Measurements from ENCODE around the gene EEIG2.

Gene EEIG2

GRCh38 chr1:108601708-108602410 lies 42.0 kb downstream of the EEIG2 start:
- TF ChIP-seq, protein P1, sequence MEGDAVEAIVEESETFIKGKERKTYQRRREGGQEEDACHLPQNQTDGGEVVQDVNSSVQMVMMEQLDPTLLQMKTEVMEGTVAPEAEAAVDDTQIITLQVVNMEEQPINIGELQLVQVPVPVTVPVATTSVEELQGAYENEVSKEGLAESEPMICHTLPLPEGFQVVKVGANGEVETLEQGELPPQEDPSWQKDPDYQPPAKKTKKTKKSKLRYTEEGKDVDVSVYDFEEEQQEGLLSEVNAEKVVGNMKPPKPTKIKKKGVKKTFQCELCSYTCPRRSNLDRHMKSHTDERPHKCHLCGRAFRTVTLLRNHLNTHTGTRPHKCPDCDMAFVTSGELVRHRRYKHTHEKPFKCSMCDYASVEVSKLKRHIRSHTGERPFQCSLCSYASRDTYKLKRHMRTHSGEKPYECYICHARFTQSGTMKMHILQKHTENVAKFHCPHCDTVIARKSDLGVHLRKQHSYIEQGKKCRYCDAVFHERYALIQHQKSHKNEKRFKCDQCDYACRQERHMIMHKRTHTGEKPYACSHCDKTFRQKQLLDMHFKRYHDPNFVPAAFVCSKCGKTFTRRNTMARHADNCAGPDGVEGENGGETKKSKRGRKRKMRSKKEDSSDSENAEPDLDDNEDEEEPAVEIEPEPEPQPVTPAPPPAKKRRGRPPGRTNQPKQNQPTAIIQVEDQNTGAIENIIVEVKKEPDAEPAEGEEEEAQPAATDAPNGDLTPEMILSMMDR (IDR thresholded peaks at IDR 0.05; ENCODE audit: insufficient read depth, low read depth, low read length, missing control alignments) = no peak
- no peak for DNase-seq (ENCODE audit: low read depth)
- H3K4me3 ChIP-seq (ENCODE audit: low read depth, low read length) = no peak overlapping the region

DNA sequence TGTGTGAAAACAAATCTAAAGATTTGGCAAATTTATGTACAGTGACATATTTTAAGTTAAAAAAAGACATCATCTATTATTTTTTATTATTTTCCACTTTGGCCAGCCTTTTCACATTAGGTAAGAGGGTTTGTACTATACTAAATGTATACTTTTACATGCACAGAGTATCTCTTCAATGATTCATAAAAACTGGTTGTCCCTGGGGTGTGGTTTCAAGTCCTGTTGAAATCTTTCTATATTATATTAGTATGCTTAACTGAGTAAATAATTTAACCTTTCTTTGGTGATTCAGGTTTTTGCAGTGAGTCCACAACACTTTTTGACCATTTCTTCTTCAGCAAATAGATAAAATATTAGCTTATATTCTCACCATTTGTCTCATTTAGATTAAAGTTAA lies 45.7 kb downstream of the EEIG2 start:
- TF ChIP-seq, protein P1 (IDR thresholded peaks at IDR 0.05; ENCODE audit: insufficient read depth, low read depth, low read length, missing control alignments) = no peak
- DNase-seq (ENCODE audit: low read depth) = no peak
- no peak overlapping the region for H3K4me3 ChIP-seq (ENCODE audit: low read depth, low read length)

DNA sequence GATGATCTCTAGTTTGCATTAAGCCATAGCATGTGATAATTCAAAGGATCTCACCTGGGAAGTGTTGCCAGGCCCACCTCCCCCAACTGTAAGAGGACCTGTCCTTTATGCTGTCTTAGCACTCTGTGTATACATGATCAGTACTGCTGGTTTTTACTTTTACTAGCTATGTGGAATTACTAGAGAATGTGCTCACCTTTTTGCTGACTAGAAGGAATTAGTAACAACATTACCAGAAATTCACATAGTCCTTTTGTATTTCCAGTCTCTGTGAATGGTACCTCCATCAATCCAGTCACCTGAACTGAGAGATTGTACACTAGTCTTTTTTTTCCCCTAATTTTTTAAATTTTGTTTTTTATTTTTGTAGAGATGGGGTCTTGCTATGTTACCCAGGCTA lies 46.6 kb downstream of the EEIG2 start:
- TF ChIP-seq, protein P1 (IDR thresholded peaks at IDR 0.05; ENCODE audit: insufficient read depth, low read depth, low read length, missing control alignments) = no peak
- DNase-seq (ENCODE audit: low read depth) = no peak
- H3K4me3 ChIP-seq (ENCODE audit: low read depth, low read length) = no peak overlapping the region

- TF ChIP-seq, protein P1 (IDR thresholded peaks at IDR 0.05; ENCODE audit: insufficient read depth, low read depth, low read length, missing control alignments) = no peak
- no peak for DNase-seq (ENCODE audit: low read depth)
- no peak overlapping the region for H3K4me3 ChIP-seq (ENCODE audit: low read depth, low read length)
Measured at GRCh38 chr1:108609483-108610049, 49.7 kb downstream of the EEIG2 start.

Data from GM12865 (cell line).